Fibroblast of lung (primary cell): ENCODE results near the gene HOXA9. TPM values are rescaled to one million over a fixed set of nuclear protein-coding genes. Genes with fewer than 3 reads are reported as not detected.
A peak's percentile ranks its signal among the peaks of the same experiment; 100 is the strongest.

Experiments used
- DNase-seq, 2 donors: peaks; one replicate each; pipeline versions ENCODE4 v3.0.0 to v3.0.0-alpha.2; 2010; ENCODE audit warnings: low read depth in 2 of 2
- H2AFZ ChIP-seq: 2 replicates; pipeline ENCODE4 v1.5.1; 2012; ENCODE audit warnings: low read length, control low read depth, inconsistent platforms
- H3K27ac ChIP-seq: 2 replicates; pipeline ENCODE4 v1.5.1; 2011; ENCODE audit warnings: low read length, control low read depth; ENCODE audit not compliant: insufficient read depth
- H3K27me3 ChIP-seq: 2 replicates; pipeline ENCODE4 v1.5.1; 2011; ENCODE audit warnings: mild to moderate bottlenecking, low read length; ENCODE audit not compliant: control insufficient read depth, insufficient read depth
- H3K36me3 ChIP-seq: 2 replicates; pipeline ENCODE4 v1.5.1; 2011; ENCODE audit warnings: low read length; ENCODE audit not compliant: control insufficient read depth, insufficient read depth
- H3K4me1 ChIP-seq: 2 replicates; pipeline ENCODE4 v1.5.1; 2011; ENCODE audit warnings: low read length; ENCODE audit not compliant: control insufficient read depth, insufficient read depth; ENCODE audit errors: extremely low read depth
- H3K4me2 ChIP-seq: 2 replicates; pipeline ENCODE4 v1.5.1; 2011; ENCODE audit warnings: low read length, control low read depth; ENCODE audit not compliant: insufficient read depth; ENCODE audit errors: extremely low read depth
- H3K4me3 ChIP-seq, 4 experiments: fragments of 200-600 bp in 1 of 4; sonication (generic) in 1 of 4; replicated peaks in 1 of 4; 2 replicates each; pipeline ENCODE4 v1.5.1; 2011 to 2016; ENCODE audit warnings: low read length in 4 of 4, low read depth in 3 of 4, mild to moderate bottlenecking in 3 of 4, control low read depth in 2 of 4, inconsistent platforms in 1 of 4, mixed read lengths in 1 of 4; ENCODE audit not compliant: insufficient read depth in 1 of 4; ENCODE audit errors: control extremely low read depth in 1 of 4
- H3K79me2 ChIP-seq: 2 replicates; pipeline ENCODE4 v1.5.1; 2012; ENCODE audit warnings: mild to moderate bottlenecking, low read length, inconsistent platforms; ENCODE audit not compliant: control insufficient read depth, insufficient read depth
- H3K9ac ChIP-seq: 2 replicates; pipeline ENCODE4 v1.5.1; 2011; ENCODE audit warnings: mild to moderate bottlenecking, low read length, control low read depth; ENCODE audit not compliant: insufficient read depth
- H3K9me3 ChIP-seq: 2 replicates; pipeline ENCODE4 v1.5.1; 2012; ENCODE audit warnings: low read depth, low read length; ENCODE audit not compliant: control insufficient read depth, insufficient read depth
- H4K20me1 ChIP-seq: 2 replicates; pipeline ENCODE4 v1.5.1; 2011; ENCODE audit warnings: low read length; ENCODE audit not compliant: control insufficient read depth, insufficient read depth; ENCODE audit errors: extremely low read depth
- EZH2 ChIP-seq: IDR thresholded peaks from 2 replicates; pipeline ENCODE4 v1.5.1; 2012; ENCODE audit warnings: low read length, control low read depth, mild to moderate bottlenecking; ENCODE audit errors: missing control alignments
- polyA plus RNA-seq, 2 donors: library from polyadenylated mRNA; depleted of rRNA in 1 of 2; stranded (reverse) in 1 of 2; unstranded in 1 of 2; fragments of >200 nt; gene quantifications; 2 replicates each; pipeline ENCODE4 v1.2.1, GENCODE V29; 2011 to 2012; ENCODE audit warnings: missing spikeins in 1 of 2
- total RNA-seq: library from RNA; depleted of rRNA; stranded (reverse); fragments of >200 nt; gene quantifications from 2 replicates; pipeline ENCODE4 v1.2.1, GENCODE V29; 2014
- TF ChIP-seq, protein P1 (sequence below), 2 donors: IDR thresholded peaks in 1 of 2; conservative IDR thresholded peaks in 1 of 2; 1 replicate in 1 of 2; 2 replicates in 1 of 2; pipeline ENCODE4 v1.5.1; 2011 to 2012; ENCODE audit warnings: low read length in 2 of 2, control low read depth in 1 of 2, inconsistent platforms in 1 of 2, low read depth in 1 of 2, mild to moderate bottlenecking in 1 of 2

The HOXA9 gene
- total and polyA plus RNA-seq, 2 donors (not counting 1 experiment from before 2014, with no cell fraction given): 0.08 TPM; not detected in 1

DNA sequence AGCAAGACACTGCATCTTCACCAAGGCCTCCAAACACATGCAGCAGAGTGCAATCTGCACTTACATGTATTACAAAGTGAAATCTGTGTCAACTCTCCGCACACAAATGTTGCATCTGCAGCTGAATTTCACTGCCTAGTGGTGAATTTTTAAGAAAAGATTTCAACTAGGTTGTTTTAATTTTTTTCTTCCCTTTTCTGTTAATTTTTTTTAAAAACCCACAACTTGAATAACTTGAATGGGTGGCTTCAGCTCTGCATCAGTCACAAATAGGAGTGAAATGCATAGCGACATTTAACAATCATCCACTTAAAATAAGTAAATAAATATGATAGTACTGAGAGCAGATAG is 28.6 kb upstream of the HOXA9 start:
- Histone ChIP-seq H3K4me2 (no peak overlapping the region), H3K36me3 (no peaks in the 10 kb centered on the region), H4K20me1 (no peaks in the 10 kb centered on the region), H3K4me1 (no peaks in the 10 kb centered on the region), H3K79me2 (no peaks in the 10 kb centered on the region), H3K27ac (no peak overlapping the region), H2AFZ (no peak overlapping the region), H3K9ac (no peak overlapping the region), H3K4me3 (no peak overlapping the region), H3K9me3 (no peaks in the 10 kb centered on the region), H3K27me3 (peaks cover 76% of the 10 kb centered on the region)
- DNase-seq: no peak
- TF ChIP-seq, protein P1, sequence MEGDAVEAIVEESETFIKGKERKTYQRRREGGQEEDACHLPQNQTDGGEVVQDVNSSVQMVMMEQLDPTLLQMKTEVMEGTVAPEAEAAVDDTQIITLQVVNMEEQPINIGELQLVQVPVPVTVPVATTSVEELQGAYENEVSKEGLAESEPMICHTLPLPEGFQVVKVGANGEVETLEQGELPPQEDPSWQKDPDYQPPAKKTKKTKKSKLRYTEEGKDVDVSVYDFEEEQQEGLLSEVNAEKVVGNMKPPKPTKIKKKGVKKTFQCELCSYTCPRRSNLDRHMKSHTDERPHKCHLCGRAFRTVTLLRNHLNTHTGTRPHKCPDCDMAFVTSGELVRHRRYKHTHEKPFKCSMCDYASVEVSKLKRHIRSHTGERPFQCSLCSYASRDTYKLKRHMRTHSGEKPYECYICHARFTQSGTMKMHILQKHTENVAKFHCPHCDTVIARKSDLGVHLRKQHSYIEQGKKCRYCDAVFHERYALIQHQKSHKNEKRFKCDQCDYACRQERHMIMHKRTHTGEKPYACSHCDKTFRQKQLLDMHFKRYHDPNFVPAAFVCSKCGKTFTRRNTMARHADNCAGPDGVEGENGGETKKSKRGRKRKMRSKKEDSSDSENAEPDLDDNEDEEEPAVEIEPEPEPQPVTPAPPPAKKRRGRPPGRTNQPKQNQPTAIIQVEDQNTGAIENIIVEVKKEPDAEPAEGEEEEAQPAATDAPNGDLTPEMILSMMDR (conservative IDR thresholded peaks at IDR 0.05 in 1 of 2, IDR thresholded peaks at IDR 0.05 in 1 of 2; ENCODE audit: low read depth in 1 of 2, low read length in 2 of 2): no peak
- peak; percentile 5 for TF ChIP-seq EZH2

- Histone ChIP-seq H3K9me3 (no peaks in the 10 kb centered on the region), H3K36me3 (no peaks in the 10 kb centered on the region), H3K79me2 (no peaks in the 10 kb centered on the region), H3K27me3 (peaks cover 72% of the 10 kb centered on the region), H2AFZ (no peak overlapping the region), H4K20me1 (no peaks in the 10 kb centered on the region), H3K4me3 (no peak overlapping the region), H3K4me1 (no peaks in the 10 kb centered on the region), H3K27ac (no peak overlapping the region), H3K9ac (no peak overlapping the region), H3K4me2 (no peak overlapping the region)
- peak; percentile 91 for TF ChIP-seq EZH2
- TF ChIP-seq, protein P1 (conservative IDR thresholded peaks at IDR 0.05 in 1 of 2, IDR thresholded peaks at IDR 0.05 in 1 of 2; ENCODE audit: low read depth in 1 of 2, low read length in 2 of 2): no peak
- no peak for DNase-seq
Observed at GRCh38 chr7:27193335-27194001, 28.1 kb upstream of the HOXA9 start.

DNA sequence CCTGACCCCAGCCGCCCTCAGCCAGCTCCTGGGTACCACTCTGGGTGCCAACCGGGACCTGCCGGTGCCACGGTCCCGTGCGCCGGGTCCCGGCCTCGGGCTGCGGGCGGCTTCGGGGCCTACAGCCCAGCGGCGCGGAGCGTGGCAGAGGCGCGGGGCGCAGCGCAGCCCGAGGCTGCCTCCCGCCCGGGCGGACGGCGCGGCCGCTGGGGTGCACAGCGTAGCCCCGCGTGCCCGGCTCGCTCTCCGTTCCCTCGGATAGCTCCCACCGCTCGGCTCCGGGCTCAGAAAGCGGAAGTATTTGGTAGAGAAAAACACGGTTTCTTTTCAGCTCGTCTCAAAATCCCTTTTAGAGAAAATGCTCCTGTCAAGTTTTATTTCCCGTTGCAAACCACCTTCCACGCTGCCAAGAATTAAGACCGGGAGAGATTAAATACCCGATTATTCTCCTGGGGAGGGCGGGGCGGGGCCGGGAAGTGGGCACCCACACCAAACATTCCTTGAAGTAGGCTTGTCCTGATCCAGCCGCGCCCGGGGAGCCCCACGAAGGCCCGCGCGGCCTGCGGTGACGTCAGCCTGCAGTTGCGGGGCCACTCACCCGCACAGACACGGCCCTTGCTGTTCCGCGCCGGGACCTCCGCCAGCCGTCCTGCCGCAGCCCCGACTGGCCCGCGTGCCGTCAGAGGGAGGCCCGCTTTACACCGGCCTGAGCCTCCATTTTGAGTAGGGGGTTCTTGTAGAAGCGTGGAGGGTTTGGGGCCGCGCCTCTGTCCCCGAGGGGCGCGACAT is 27.4 kb upstream of the HOXA9 start:
- Histone ChIP-seq H3K27ac (no peak overlapping the region), H3K4me3 (peak overlapping the region in 1 of 4 experiments; percentile 28), H3K36me3 (no peaks in the 10 kb centered on the region), H3K27me3 (peaks cover 72% of the 10 kb centered on the region), H3K9ac (no peak overlapping the region), H2AFZ (no peak overlapping the region), H3K9me3 (no peaks in the 10 kb centered on the region), H3K4me2 (peak overlapping the region; percentile 37), H3K4me1 (no peaks in the 10 kb centered on the region), H4K20me1 (no peaks in the 10 kb centered on the region), H3K79me2 (no peaks in the 10 kb centered on the region)
- DNase-seq: no peak
- TF ChIP-seq, protein P1 (conservative IDR thresholded peaks at IDR 0.05 in 1 of 2, IDR thresholded peaks at IDR 0.05 in 1 of 2; ENCODE audit: low read depth in 1 of 2, low read length in 2 of 2): no peak
- no peak for TF ChIP-seq EZH2
